ENCODE measurements around the gene CLN3. TPM values are rescaled to one million over a fixed set of nuclear protein-coding genes. Genes with fewer than 3 reads are reported as not detected.
"Not testable (repeated sequence)": the region's sequence is repeated elsewhere in the genome, so short reads cannot be mapped to it uniquely, and the experiment has no call there.

Gene CLN3
- total RNA-seq, 1 donor from 2014 or later = 14.8 TPM

DNA sequence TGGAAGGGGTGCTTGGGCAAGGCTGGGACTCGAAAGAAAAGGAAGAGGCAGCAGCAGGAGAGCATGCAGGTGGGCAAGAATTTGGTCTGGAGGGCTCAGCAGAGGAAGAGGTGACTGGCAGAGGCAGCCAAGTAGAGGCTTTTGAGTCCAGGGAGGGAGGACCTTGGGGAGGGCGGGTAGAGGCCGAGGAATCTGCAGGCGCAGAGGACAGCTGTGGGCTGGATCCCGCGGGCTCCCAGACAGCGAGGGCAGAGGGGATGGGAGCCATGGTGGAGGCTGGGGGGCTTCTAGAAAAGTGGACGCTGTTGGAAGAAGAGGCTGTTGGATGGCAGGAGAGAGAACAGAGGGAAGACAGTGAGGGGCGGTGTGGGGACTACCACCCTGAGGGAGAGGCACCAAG lies 5.5 kb upstream of the CLN3 start:
- intact Hi-C loops (cut with DNase I) = loop anchor here (10.0 kb wide), 2 partner anchors 57 to 347 kb away; partner anchors contain the start of genes SGF29 and TUFM
- ATAC-seq (no peak), DNase-seq (ENCODE audit: missing footprints) (peak; percentile 9)

DNA sequence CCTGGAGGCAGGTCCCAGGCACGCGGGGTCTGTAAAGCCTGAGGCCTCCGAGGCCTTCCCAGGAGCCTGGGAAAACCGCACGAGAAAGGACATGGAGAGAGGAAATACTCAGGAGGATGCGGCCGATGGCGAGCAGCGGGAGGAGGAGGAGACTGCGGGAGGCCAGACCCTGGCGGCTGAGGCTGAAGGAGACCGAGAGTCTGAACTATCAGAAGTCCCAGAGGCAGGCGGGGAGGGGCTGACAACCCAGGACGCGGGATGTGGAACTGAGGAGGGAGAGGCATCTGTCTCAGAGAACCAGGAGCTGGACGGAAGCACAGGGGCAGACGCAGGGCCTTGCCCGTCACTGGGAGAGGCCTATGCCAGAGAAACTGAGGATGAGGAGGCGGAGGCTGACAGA lies 5.0 kb upstream of the CLN3 start:
- DNase-seq (ENCODE audit: missing footprints) = no peak
- no peak for ATAC-seq
- intact Hi-C loops (cut with DNase I) = loop anchor here (10.0 kb wide), 2 partner anchors 58 to 348 kb away; partner anchors contain the start of genes SGF29 and TUFM

DNA sequence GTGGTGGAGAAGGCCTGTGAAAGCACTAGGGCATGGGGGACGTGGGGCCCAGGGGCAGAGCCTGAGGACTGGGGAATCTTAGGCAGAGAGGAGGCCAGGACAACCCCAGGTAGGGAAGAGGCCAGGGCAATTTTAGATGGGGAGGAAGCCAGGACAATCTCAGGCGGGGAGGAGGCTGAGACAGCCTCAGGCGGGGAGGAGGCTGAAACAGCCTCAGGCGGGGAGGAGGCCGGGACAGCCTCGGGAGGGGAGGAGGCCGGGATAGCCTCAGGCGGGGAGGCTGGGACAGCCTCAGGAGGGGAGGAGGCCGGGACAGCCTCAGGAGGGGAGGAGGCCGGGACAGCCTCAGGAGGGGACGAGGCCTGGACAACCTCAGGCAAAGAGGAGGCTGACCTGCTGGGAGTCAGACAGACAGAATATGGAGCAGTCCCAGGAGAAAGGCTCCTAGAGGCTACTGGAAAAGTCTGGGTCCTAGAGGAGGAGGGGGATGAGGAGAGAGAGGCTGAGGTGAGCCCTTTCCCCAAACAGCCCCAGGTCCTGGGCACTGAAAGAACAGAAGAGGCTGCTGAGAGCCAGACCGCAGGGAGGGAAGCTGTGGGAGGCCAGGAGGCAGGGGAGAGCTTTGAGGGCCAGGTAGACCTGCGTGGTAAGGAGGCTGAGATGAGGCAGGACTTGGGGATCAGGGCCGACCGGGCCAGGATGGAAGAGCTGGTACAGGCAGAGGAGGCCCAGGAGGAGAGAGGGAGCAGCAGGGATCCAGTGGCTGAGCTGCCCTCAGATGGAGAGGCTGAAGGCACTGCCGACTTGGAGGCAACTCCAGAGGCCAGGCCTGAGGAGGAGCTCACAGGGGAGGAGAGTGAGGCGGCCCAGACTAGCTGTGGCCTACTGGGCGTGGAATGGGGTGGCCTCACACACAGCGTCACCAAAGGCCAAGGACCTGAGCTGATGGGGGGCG lies 4.2 kb upstream of the CLN3 start:
- intact Hi-C loops (cut with DNase I) = loop anchor here (10.0 kb wide), 2 partner anchors 59 to 349 kb away; partner anchors contain the start of genes SGF29 and TUFM
- ATAC-seq = no peak
- no peak for DNase-seq (ENCODE audit: missing footprints)

GRCh38 chr16:28495098-28495793 lies 3.4 kb upstream of the CLN3 start:
- no peak for DNase-seq (ENCODE audit: missing footprints)
- ATAC-seq = no peak
- intact Hi-C loops (cut with DNase I) = loop anchor here (10.0 kb wide), 2 partner anchors 60 to 350 kb away; partner anchors contain the start of genes SGF29 and TUFM

- ATAC-seq (peak; percentile 8), DNase-seq (ENCODE audit: missing footprints) (peak; percentile 81)
- intact Hi-C loops (cut with DNase I) = loop anchor here (5.0 to 10.0 kb wide), 3 partner anchors 61 to 351 kb away; partner anchors contain the start of genes SGF29 and TUFM
Observed at GRCh38 chr16:28494121-28494851, 2.4 kb upstream of the CLN3 start, which contains the start of gene APOBR. Gene APOBR (plus strand): TSS chr16:28494643. CDS start chr16:28494682, 39 bp downstream.

- ATAC-seq = no peak
- intact Hi-C loops (cut with DNase I) = loop anchor here (5.0 to 10.0 kb wide), 3 partner anchors 62 to 352 kb away; partner anchors contain the start of genes SGF29 and TUFM
- no peak for DNase-seq (ENCODE audit: missing footprints)
Observed at GRCh38 chr16:28492511-28492910, 637 bp upstream of the CLN3 start.

GRCh38 chr16:28491230-28491969 lies 474 bp downstream of the CLN3 start:
- DNase-seq (ENCODE audit: missing footprints) = peak; percentile 76
- peak; percentile 47 for ATAC-seq
- intact Hi-C loops (cut with DNase I) = loop anchor here (5.0 to 10.0 kb wide), 3 partner anchors 63 to 353 kb away; partner anchors contain the start of genes SGF29 and TUFM

GRCh38 chr16:28486266-28486665 lies 5.6 kb downstream of the CLN3 start:
- intact Hi-C loops (cut with DNase I) = no loop called here
- ATAC-seq = no peak
- no peak for DNase-seq (ENCODE audit: missing footprints)

GRCh38 chr16:28483361-28483760 lies 8.5 kb downstream of the CLN3 start:
- ATAC-seq; intact Hi-C loops (cut with DNase I): not testable (repeated sequence)
- DNase-seq (ENCODE audit: missing footprints) = peak; percentile 35

GRCh38 chr16:28482026-28482425 lies 9.8 kb downstream of the CLN3 start:
- intact Hi-C loops (cut with DNase I) = no loop called here
- DNase-seq (ENCODE audit: missing footprints) (peak; percentile 60), ATAC-seq (no peak)

DNA sequence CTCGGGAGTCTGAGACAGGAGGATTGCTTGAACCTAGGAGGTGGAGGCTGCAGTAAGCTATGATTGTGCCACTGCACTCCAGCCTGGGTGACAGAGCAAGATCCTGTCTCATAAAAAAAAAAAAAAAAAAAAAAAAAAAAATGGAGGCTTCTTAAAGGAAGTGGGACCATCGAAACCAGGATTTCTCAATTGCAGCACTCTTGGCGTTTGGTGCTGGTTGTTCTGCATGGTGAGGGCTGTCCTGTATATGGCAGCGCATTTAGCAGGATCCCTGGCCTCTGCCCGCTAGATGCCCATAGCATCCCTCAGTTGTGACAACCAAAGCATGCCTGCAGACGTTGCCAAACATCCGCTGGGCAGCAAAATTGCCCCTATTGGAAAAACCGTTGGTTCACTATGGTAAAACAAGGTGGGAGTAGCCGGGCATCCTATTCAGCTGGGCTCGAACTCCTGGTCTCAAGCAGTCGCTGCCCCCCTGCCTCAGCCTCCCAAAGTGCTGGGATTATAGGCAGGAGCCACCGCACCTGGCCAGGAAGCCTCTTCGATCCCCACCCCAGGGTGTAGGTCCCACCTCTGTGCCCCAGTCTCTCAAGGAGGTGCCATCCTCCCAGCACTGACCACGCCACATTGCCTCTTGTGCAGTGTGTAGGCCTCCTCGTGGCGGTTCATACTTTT lies 13.2 kb downstream of the CLN3 start:
- DNase-seq (ENCODE audit: missing footprints) = peak; percentile 18
- intact Hi-C loops (cut with DNase I) = no loop called here
- ATAC-seq = no peak

DNA sequence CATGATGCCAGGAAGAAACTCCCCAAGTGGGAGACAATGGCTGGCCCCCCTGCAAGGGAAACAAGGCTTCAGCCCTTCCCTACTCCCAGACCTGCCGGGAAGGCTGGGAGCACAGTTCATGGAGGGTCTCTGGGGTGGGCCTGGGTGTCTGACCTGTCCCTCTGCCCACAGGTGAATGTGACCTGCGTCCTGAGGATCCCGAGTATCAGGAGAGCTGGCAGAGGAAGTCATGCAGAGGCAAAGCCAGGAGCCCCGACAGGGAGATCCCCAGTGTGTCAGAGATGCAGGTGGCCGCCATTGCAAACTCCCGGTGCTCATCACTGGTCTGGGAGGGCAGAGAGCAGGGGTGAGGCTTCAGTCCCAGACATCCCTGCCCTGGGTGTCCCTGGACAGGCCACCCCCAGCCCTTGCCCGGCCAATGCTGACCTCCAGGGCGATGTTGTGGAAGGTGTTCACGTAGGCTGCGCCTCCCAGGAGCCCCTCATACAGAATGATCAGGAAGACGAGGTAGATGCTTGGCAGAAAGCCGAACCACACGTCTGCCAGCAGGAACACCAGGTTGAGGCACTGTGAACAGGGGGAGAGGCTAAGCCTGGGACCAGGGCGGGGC lies 14.5 kb downstream of the CLN3 start:
- peak; percentile 40 for DNase-seq (ENCODE audit: missing footprints)
- intact Hi-C loops (cut with DNase I) = no loop called here
- no peak for ATAC-seq

- DNase-seq (ENCODE audit: missing footprints) (no peak), ATAC-seq (no peak)
- intact Hi-C loops (cut with DNase I) = no loop called here
Observed at GRCh38 chr16:28475221-28475620, 16.7 kb downstream of the CLN3 start.

GRCh38 chr16:28473714-28474265 lies 18.1 kb downstream of the CLN3 start:
- ATAC-seq = no peak
- peak; percentile 28 for DNase-seq (ENCODE audit: missing footprints)
- intact Hi-C loops (cut with DNase I) = no loop called here

DNA sequence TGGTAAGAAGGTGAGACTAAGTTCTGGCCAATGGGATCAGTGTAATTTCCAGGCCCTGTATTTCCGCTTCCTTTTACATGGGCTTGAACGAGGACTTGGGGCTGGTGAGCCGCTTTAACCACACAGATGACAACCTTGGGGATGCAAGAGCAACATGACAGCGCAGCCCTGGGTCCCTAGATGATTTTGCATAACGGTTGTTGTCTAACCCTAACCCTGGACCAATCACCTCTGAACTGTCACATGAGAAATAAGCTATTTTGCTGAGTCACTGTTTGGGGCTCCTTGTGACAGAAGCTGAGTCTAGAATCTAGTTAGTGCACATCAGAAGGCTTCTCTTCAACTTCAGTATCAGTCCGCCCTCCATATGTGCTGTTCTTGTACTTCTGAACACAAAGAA lies 44.8 kb downstream of the CLN3 start:
- intact Hi-C loops (cut with DNase I); DNase-seq (ENCODE audit: missing footprints); ATAC-seq: not testable (repeated sequence)

- intact Hi-C loops (cut with DNase I); DNase-seq (ENCODE audit: missing footprints); ATAC-seq: not testable (repeated sequence)
Observed at GRCh38 chr16:28446388-28446787, 45.5 kb downstream of the CLN3 start.

All from Right ventricle myocardium inferior (tissue), 1 donor.